HG02973 (cell line): Measurements from ENCODE around the gene NPTN.

Source experiments
- ATAC-seq: cut with Tn5 transposase; IDR thresholded peaks from one replicate; pipeline ENCODE4 v1.9.1; 2021; ENCODE audit warnings: moderate library complexity; ENCODE audit not compliant: unreplicated experiment

NPTN gene

GRCh38 chr15:73632670-73633058 lies 525 bp downstream of the NPTN start:
- ATAC-seq = peak; percentile 2

- no peak for ATAC-seq
These were observed 1.1 kb downstream of the NPTN start for GRCh38 chr15:73631915-73632669.

GRCh38 chr15:73630921-73631362 lies 2.2 kb downstream of the NPTN start:
- no peak for ATAC-seq

- ATAC-seq = no peak
These were observed 3.3 kb downstream of the NPTN start for GRCh38 chr15:73629798-73630429.

GRCh38 chr15:73628976-73629797 lies 4.0 kb downstream of the NPTN start:
- ATAC-seq = no peak

- ATAC-seq = no peak
These were observed 5.1 kb downstream of the NPTN start for GRCh38 chr15:73628102-73628501.

GRCh38 chr15:73626072-73626471 lies 7.1 kb downstream of the NPTN start:
- no peak for ATAC-seq

GRCh38 chr15:73624530-73624929 lies 8.7 kb downstream of the NPTN start:
- no peak for ATAC-seq

- no peak for ATAC-seq
These were observed 11.8 kb downstream of the NPTN start for GRCh38 chr15:73621286-73621826.

GRCh38 chr15:73620078-73620477 lies 13.1 kb downstream of the NPTN start:
- ATAC-seq = no peak

GRCh38 chr15:73617913-73618312 lies 15.3 kb downstream of the NPTN start:
- ATAC-seq = no peak

GRCh38 chr15:73617301-73617831 lies 15.8 kb downstream of the NPTN start:
- no peak for ATAC-seq

GRCh38 chr15:73608941-73609340 lies 24.2 kb downstream of the NPTN start:
- no peak for ATAC-seq

GRCh38 chr15:73608475-73608874 lies 24.7 kb downstream of the NPTN start:
- ATAC-seq = no peak

- ATAC-seq = no peak
These were observed 25.3 kb downstream of the NPTN start for GRCh38 chr15:73607843-73608242.

GRCh38 chr15:73607405-73607804 lies 25.8 kb downstream of the NPTN start:
- no peak for ATAC-seq

GRCh38 chr15:73605759-73606436 lies 27.3 kb downstream of the NPTN start:
- ATAC-seq = no peak

GRCh38 chr15:73604477-73604876 lies 28.7 kb downstream of the NPTN start:
- no peak for ATAC-seq

- no peak for ATAC-seq
These were observed 30.2 kb downstream of the NPTN start for GRCh38 chr15:73602992-73603391.

- no peak for ATAC-seq
These were observed 30.7 kb downstream of the NPTN start for GRCh38 chr15:73602446-73602843.
